K562 (cell line): ENCODE measurements around the gene LMTK2. TPM values are rescaled to one million over a fixed set of nuclear protein-coding genes. Genes with fewer than 3 reads are reported as not detected.

Source experiments
- ATF7 ChIP-seq: fragments of 450-650 bp; IDR thresholded peaks from 2 replicates; pipeline ENCODE4 v1.7.1; 2014; ENCODE audit warnings: mild to moderate bottlenecking, moderate library complexity
- DPF2 ChIP-seq: fragments of 450-650 bp; IDR thresholded peaks from 2 replicates; pipeline ENCODE4 v1.6.1; 2016
- GMEB1 ChIP-seq: fragments of 250-450 bp; sonication (Bioruptor Pico); IDR thresholded peaks from 2 replicates; pipeline ENCODE4 v1.4.0; 2020; ENCODE audit warnings: mild to moderate bottlenecking
- GTF3C2 ChIP-seq: IDR thresholded peaks from 3 replicates; pipeline ENCODE4 v1.6.1; 2011; ENCODE audit warnings: borderline replicate concordance, mild to moderate bottlenecking, moderate library complexity; ENCODE audit not compliant: insufficient read length; ENCODE audit errors: extremely low read depth
- NFYB ChIP-seq: IDR thresholded peaks from 2 replicates; pipeline ENCODE4 v1.6.1; 2011; ENCODE audit warnings: mild to moderate bottlenecking, moderate library complexity; ENCODE audit not compliant: insufficient read length; ENCODE audit errors: extremely low read depth
- NR3C1 ChIP-seq: sonication (generic); formaldehyde crosslinking; IDR thresholded peaks from 2 replicates; pipeline ENCODE4 v1.8.1; 2022; ENCODE audit warnings: missing genetic modification reagents
- RB1 ChIP-seq: fragments of 450-650 bp; IDR thresholded peaks from 2 replicates; pipeline ENCODE4 v1.6.1; 2017; ENCODE audit warnings: low read depth, mild to moderate bottlenecking
- SETDB1 ChIP-seq: IDR thresholded peaks from one replicate; pipeline ENCODE4 v1.6.1; 2012; ENCODE audit warnings: low read length, control low read depth, inconsistent platforms
- SMAD2 ChIP-seq: fragments of 150-350 bp; IDR thresholded peaks from 2 replicates; pipeline ENCODE4 v1.6.1; 2014; ENCODE audit warnings: low read depth, mild to moderate bottlenecking, low read length
- SMAD3 ChIP-seq: fragments of 450-650 bp; formaldehyde crosslinking; conservative IDR thresholded peaks from 2 replicates; pipeline ENCODE4 v1.4.0; 2020; ENCODE audit warnings: mild to moderate bottlenecking
- TFAP4 ChIP-seq: sonication (generic); formaldehyde crosslinking; IDR thresholded peaks from 2 replicates; pipeline ENCODE4 v1.8.0; 2022; ENCODE audit warnings: missing genetic modification reagents, mild to moderate bottlenecking, moderate library complexity, borderline replicate concordance
- VEZF1 ChIP-seq: fragments of 200-800 bp; sonication (Bioruptor generic); IDR thresholded peaks from 2 replicates; pipeline ENCODE4 v1.6.1; 2017; ENCODE audit warnings: missing genetic modification characterization, missing compliant biosample characterization
- ZEB2 ChIP-seq: fragments of 450-650 bp; IDR thresholded peaks from 2 replicates; pipeline ENCODE4 v1.6.1; 2016
- ZNF609 ChIP-seq: sonication (generic); formaldehyde crosslinking; IDR thresholded peaks from 2 replicates; pipeline ENCODE4 v1.8.1; 2023; ENCODE audit warnings: missing genetic modification reagents, mild to moderate bottlenecking, borderline replicate concordance
- ZNF766 ChIP-seq: fragments of 200-800 bp; sonication (Bioruptor generic); conservative IDR thresholded peaks from 2 replicates; pipeline ENCODE4 v1.6.1; 2016; ENCODE audit warnings: missing genetic modification characterization, missing compliant biosample characterization
- polyA plus RNA-seq, 8 experiments: library from polyadenylated mRNA; depleted of rRNA in 4 of 8; stranded (reverse) in 5 of 8; unstranded in 3 of 8; fragments of >200 nt; fragmentation: Nextera tagmentation in 2 of 8; fragmentation: Illumina TruSeq in 1 of 8; extraction: Ambion mirVana in 2 of 8; extraction: Trizol in 1 of 8; gene quantifications; 2 replicates each; pipeline versions ENCODE4 v1.2.1 to v1.2.3, GENCODE V29; 2011 to 2014; ENCODE audit warnings: inconsistent platforms in 1 of 8, missing spikeins in 1 of 8
- total RNA-seq, 7 experiments: library from RNA; depleted of rRNA in 6 of 7; stranded (reverse); fragments of >200 nt in 6 of 7; fragmentation: Illumina TruSeq in 2 of 7; extraction: Trizol in 2 of 7; gene quantifications; 2 replicates each; pipeline versions ENCODE4 v1.2.1 to v1.2.3, GENCODE V29; 2011 to 2021; ENCODE audit warnings: low replicate concordance in 1 of 7

LMTK2 gene
- total and polyA plus RNA-seq, 9 of the 15 experiments (the other 6 are each of a cell fraction or from before 2014, with no cell fraction given), result 0.78 to 16.4 (median 6.3) TPM

GRCh38 chr7:98251601-98252424 is 145.2 kb downstream of the LMTK2 start, which contains the start of gene TECPR1 (continued):
- TF ChIP-seq VEZF1 (CRISPR knock-in tag) (peak; percentile 66), ZEB2 (peak; percentile 78), ATF7 (peak; percentile 48; the same call in 1 of the 2 replicates), GTF3C2 (no peak), NFYB (peak; percentile 88), SMAD2 (no peak), ZNF609 (CRISPR knock-in tag) (no peak), RB1 (peak; percentile 55; the same call in 1 of the 2 replicates), DPF2 (no peak), TFAP4 (peak; percentile 68), SETDB1 (no peak), ZNF766 (CRISPR knock-in tag) (no peak), NR3C1 (no peak), GMEB1 (CRISPR knock-in tag) (peak; percentile 21; the same call in 1 of the 2 replicates), SMAD3 (CRISPR knock-in tag) (no peak)
